ENCODE results near the gene UCN2. TPM values are rescaled to one million over a fixed set of nuclear protein-coding genes. Genes with fewer than 3 reads are reported as not detected.

Gene UCN2
- total RNA-seq, 2 experiments from 2014 or later: 0.16 TPM; not detected in 1

DNA sequence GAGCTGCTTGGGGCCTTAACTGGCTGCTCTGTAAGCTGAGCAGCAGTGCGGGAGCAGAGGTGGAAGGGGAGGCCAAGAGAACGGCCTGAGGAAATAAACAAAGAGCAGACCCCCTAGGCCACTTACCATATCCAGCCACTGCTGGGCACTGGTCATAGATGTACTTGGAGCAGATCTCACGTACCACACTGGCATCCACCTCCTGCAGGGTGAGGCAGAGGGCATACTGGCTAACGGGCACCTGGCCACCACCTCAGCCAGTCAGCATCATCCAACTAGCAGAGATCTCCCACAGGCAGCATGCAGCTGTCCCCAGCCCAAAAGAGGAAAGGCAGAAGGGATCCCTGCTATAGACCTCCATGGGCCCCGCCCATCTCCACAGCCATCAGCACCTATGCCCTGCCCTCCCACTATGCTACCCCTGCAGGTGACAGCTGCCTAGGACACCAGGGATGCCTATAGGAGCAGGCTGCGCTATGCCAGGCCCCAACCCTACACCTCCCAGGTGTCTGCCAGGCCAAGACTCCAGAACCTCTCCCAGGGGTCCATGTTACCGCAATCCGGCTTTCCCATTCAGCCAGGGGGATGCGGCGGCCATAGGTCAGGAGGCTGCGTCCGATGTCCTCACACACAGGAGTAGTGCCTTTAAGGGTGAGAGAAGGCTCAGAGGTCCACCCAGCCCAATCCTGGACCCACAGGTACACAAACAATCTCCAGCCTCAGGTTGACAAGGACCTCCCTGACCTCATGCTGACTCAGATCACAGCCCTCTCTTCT is 36.1 kb upstream of the UCN2 start:
- Histone ChIP-seq H3K4me3 (ENCODE audit: low read depth, low read length, poor library complexity, severe bottlenecking) (no peak overlapping the region), H3K79me2 (ENCODE audit: insufficient read depth, low read depth, low read length) (no peaks in the 10 kb centered on the region), H3K4me1 (ENCODE audit: insufficient read depth, low read length, poor library complexity, severe bottlenecking) (no peaks in the 10 kb centered on the region), H4K20me1 (ENCODE audit: insufficient read depth, low read length) (no peaks in the 10 kb centered on the region), H3K27ac (ENCODE audit: low read depth, low read length, poor library complexity, severe bottlenecking) (no peak overlapping the region), H3K4me2 (ENCODE audit: low read length) (no peak overlapping the region), H3K9me3 (ENCODE audit: low read length) (no peaks in the 10 kb centered on the region), H2AFZ (ENCODE audit: low read length) (no peak overlapping the region), H3K9me2 (ENCODE audit: insufficient read depth, low read length) (no peaks in the 10 kb centered on the region), H3K36me3 (ENCODE audit: insufficient read depth, low read length) (peaks cover 73% of the 10 kb centered on the region)
- POLR2A ChIA-PET: interaction anchor here (0.5 kb wide), 1 partner anchor 1755 kb away, joined by 12 read pairs; no protein-coding TSS in a partner anchor
- no peak for DNase-seq (ENCODE audit: low spot score)
- CTCF ChIA-PET (ENCODE audit: unreplicated experiment): no interaction called here
- BruUV-seq (replicated peaks): no TSS peak
- TF ChIP-seq, protein P1, sequence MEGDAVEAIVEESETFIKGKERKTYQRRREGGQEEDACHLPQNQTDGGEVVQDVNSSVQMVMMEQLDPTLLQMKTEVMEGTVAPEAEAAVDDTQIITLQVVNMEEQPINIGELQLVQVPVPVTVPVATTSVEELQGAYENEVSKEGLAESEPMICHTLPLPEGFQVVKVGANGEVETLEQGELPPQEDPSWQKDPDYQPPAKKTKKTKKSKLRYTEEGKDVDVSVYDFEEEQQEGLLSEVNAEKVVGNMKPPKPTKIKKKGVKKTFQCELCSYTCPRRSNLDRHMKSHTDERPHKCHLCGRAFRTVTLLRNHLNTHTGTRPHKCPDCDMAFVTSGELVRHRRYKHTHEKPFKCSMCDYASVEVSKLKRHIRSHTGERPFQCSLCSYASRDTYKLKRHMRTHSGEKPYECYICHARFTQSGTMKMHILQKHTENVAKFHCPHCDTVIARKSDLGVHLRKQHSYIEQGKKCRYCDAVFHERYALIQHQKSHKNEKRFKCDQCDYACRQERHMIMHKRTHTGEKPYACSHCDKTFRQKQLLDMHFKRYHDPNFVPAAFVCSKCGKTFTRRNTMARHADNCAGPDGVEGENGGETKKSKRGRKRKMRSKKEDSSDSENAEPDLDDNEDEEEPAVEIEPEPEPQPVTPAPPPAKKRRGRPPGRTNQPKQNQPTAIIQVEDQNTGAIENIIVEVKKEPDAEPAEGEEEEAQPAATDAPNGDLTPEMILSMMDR (conservative IDR thresholded peaks at IDR 0.05; ENCODE audit: low read length): no peak
- TF ChIP-seq EZH2phosphoT487 (IDR thresholded peaks at IDR 0.05; ENCODE audit: borderline replicate concordance, low read depth, low read length): no peak
- intact Hi-C loops (cut with micrococcal nuclease; ENCODE audit: unreplicated experiment): no loop called here

GRCh38 chr3:48599077-48599501 is 35.5 kb upstream of the UCN2 start:
- CTCF ChIA-PET (ENCODE audit: unreplicated experiment): no interaction called here
- Histone ChIP-seq H3K4me3 (ENCODE audit: low read depth, low read length, poor library complexity, severe bottlenecking) (no peak overlapping the region), H3K4me2 (ENCODE audit: low read length) (no peak overlapping the region), H4K20me1 (ENCODE audit: insufficient read depth, low read length) (no peaks in the 10 kb centered on the region), H3K4me1 (ENCODE audit: insufficient read depth, low read length, poor library complexity, severe bottlenecking) (no peaks in the 10 kb centered on the region), H3K9me3 (ENCODE audit: low read length) (no peaks in the 10 kb centered on the region), H2AFZ (ENCODE audit: low read length) (no peak overlapping the region), H3K9me2 (ENCODE audit: insufficient read depth, low read length) (no peaks in the 10 kb centered on the region), H3K27ac (ENCODE audit: low read depth, low read length, poor library complexity, severe bottlenecking) (no peak overlapping the region), H3K79me2 (ENCODE audit: insufficient read depth, low read depth, low read length) (no peaks in the 10 kb centered on the region), H3K36me3 (ENCODE audit: insufficient read depth, low read length) (peaks cover 67% of the 10 kb centered on the region)
- POLR2A ChIA-PET: interaction anchor here (0.5 kb wide), 1 partner anchor 1754 kb away, joined by 12 read pairs; no protein-coding TSS in a partner anchor
- BruUV-seq (replicated peaks): no TSS peak
- TF ChIP-seq, protein P1 (conservative IDR thresholded peaks at IDR 0.05; ENCODE audit: low read length): no peak
- DNase-seq (ENCODE audit: low spot score): no peak
- intact Hi-C loops (cut with micrococcal nuclease; ENCODE audit: unreplicated experiment): no loop called here

- ChIA-PET CTCF (ENCODE audit: unreplicated experiment) (no interaction called here), POLR2A (no interaction called here)
- no peak for DNase-seq (ENCODE audit: low spot score)
- peaks cover 61% of the 10 kb centered on the region for H3K36me3 ChIP-seq (ENCODE audit: insufficient read depth, low read length)
- no peak overlapping the region for H3K27ac ChIP-seq (ENCODE audit: low read depth, low read length, poor library complexity, severe bottlenecking)
- no peaks in the 10 kb centered on the region for H3K79me2 ChIP-seq (ENCODE audit: insufficient read depth, low read depth, low read length)
- H3K4me3 ChIP-seq (ENCODE audit: low read depth, low read length, poor library complexity, severe bottlenecking): no peak overlapping the region
- TF ChIP-seq, protein P1 (conservative IDR thresholded peaks at IDR 0.05; ENCODE audit: low read length): no peak
- TF ChIP-seq EZH2phosphoT487 (IDR thresholded peaks at IDR 0.05; ENCODE audit: borderline replicate concordance, low read depth, low read length): no peak
- intact Hi-C loops (cut with micrococcal nuclease; ENCODE audit: unreplicated experiment): no loop called here
- H4K20me1 ChIP-seq (ENCODE audit: insufficient read depth, low read length): no peaks in the 10 kb centered on the region
- H3K9me2 ChIP-seq (ENCODE audit: insufficient read depth, low read length): no peaks in the 10 kb centered on the region
- H3K4me2 ChIP-seq (ENCODE audit: low read length): no peak overlapping the region
- H3K9me3 ChIP-seq (ENCODE audit: low read length): no peaks in the 10 kb centered on the region
- no peaks in the 10 kb centered on the region for H3K4me1 ChIP-seq (ENCODE audit: insufficient read depth, low read length, poor library complexity, severe bottlenecking)
- no peak overlapping the region for H2AFZ ChIP-seq (ENCODE audit: low read length)
- BruUV-seq (replicated peaks): no TSS peak
Measured at GRCh38 chr3:48598323-48599076, 34.9 kb upstream of the UCN2 start.

Measured in OCI-LY7 (cell line).